SIG-M5 treated with dmso at 0.1 percent for 504 hours (cell line): Measurements from ENCODE around the gene ADGRG7.

Source experiments
- DNase-seq: peaks from one replicate; lab custom pipeline; 2025; ENCODE audit not compliant: unreplicated experiment; lab: John Stamatoyannopoulos, UW

Gene ADGRG7

GRCh38 chr3:100737334-100737733 lies 127.9 kb downstream of the ADGRG7 start:
- no peak for DNase-seq

- no peak for DNase-seq
Measured at GRCh38 chr3:100740207-100740606, 130.8 kb downstream of the ADGRG7 start.

- no peak for DNase-seq
Measured at GRCh38 chr3:100743535-100743934, 134.1 kb downstream of the ADGRG7 start.

GRCh38 chr3:100744671-100745070 lies 135.3 kb downstream of the ADGRG7 start:
- no peak for DNase-seq
